HG02870 (cell line): ENCODE results near the gene PARP8.

Experiments
- ATAC-seq: cut with Tn5 transposase; IDR thresholded peaks from one replicate; pipeline ENCODE4 v1.9.1; 2021; ENCODE audit warnings: mild to moderate bottlenecking, moderate library complexity; ENCODE audit not compliant: unreplicated experiment

The PARP8 gene

DNA sequence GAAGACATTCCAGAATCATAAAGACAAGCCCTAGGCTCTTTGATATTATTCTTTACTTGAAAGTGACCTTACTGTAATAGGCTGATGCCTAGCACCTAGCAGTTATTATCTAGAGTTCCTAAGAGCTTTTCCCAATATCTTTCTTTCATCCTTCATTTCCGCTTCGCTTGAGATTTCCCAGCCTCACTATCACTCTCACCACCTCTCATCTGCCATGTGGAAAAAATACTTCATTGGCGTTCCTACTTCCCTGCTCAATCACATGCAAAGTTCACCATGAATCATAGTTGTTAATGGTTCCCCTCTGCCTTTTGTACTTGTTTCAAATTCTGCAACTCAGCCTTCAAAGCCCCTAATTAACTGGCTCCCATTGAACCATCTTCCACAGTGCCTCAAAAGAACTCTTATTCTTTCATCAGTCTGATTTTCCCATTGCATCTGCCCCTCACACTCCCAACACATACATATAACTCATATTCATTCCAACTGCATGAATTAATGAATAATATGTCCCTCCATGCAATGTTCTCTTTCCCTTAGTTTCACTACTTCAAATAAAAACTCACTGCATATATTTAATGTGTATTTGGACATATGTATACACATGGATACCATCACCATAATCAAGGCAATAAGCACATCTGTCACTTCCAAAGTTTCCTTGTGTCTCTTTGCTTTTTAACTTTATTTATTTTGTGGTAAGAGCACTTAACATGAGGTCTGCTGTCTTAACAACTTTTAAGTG lies 221.6 kb downstream of the PARP8 start:
- no peak for ATAC-seq

DNA sequence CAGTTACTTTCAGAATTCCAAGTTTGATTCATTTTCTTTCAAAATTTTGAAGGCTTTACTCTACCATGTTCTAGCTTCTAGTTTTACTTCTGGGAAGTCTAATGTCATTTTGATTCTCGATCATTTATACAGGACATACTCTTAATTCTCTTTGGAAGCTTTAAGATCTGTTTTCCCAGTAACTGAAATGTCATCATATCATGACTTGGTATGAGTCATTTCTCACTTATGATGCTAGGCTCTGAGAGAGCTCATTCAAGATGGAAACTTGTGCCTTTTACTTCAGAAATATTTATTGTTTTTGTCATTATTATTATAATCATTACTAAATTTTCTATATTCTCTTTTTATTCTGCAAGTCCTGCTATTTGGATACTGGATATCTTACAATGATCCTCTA lies 222.3 kb downstream of the PARP8 start:
- ATAC-seq: no peak

DNA sequence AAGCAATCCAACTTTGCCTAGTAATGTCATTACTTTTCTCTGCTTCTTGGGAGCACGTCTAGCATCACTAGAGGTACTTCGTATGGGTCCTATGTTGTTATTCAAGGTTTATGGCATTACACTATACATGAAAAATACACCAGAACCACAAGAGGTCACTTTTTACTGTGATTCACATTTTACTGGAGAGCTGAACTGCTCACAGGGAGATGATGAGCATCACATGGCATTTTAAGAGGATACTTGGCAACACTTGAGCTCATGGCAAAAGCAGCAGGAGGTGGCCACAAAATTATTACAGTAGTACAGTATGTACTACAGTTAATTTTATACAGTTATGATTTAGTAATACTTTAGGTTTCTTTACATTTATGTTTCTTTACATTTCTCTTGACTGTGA lies 223.4 kb downstream of the PARP8 start:
- no peak for ATAC-seq
